PFSK-1 (cell line): ENCODE measurements around the gene CNTNAP2.

Experiments
- FOXP2 ChIP-seq: optimal IDR thresholded peaks from 2 replicates; pipeline ENCODE3; 2011; ENCODE audit warnings: borderline replicate concordance, control low read depth, inconsistent platforms; ENCODE audit not compliant: insufficient read depth; ENCODE audit errors: extremely low read length, extremely low read depth
- POLR2AphosphoS5 ChIP-seq: IDR thresholded peaks from 2 replicates; pipeline ENCODE4 v1.6.1; 2012; ENCODE audit warnings: low read depth, mild to moderate bottlenecking, control low read depth, low read length, moderate library complexity
- SIN3A ChIP-seq: IDR thresholded peaks from 2 replicates; pipeline ENCODE4 v1.6.1; 2012; ENCODE audit warnings: mild to moderate bottlenecking, low read length, moderate library complexity, borderline replicate concordance; ENCODE audit not compliant: insufficient read depth
- TAF1 ChIP-seq: IDR thresholded peaks from 2 replicates; pipeline ENCODE4 v1.6.1; 2012; ENCODE audit warnings: low read length, control low read depth, borderline replicate concordance; ENCODE audit not compliant: insufficient read depth
- TF ChIP-seq, protein P1 (sequence below), 2 experiments: IDR thresholded peaks; 2 replicates each; pipeline versions ENCODE4 v1.6.1 to v1.8.0; 2011 to 2012; ENCODE audit warnings: low read depth in 2 of 2, low read length in 2 of 2, control low read depth in 1 of 2, inconsistent platforms in 1 of 2, mild to moderate bottlenecking in 1 of 2, moderate library complexity in 1 of 2; ENCODE audit not compliant: insufficient read depth in 1 of 2

Gene CNTNAP2

DNA sequence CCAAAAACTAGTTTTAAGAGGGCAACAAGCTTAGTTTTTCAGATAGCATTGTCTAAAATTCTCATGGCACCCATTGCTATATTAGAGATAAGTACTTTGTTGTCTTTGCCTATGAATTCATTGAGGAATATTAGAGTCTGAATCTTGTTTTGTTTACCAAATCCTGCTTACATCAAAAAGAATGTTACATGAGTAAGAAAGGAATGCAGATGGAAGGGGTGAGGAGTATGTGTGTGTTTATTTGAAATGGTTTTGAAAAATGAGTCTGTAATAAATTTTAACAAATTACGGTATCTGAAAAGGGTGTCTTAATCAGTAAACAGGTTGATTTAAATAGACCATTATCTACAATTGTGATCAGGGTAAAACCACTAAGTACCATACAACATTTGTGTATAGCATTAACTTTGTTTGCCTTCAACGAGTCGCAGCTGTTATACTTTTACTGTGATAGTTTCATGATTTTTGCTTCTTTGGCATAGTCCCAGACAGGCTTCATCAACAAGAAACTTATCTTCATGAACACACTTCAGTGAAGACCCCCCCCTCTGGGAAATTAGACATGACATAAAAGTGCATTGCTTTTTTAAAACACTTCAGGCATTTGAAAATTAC lies 1290.0 kb downstream of the CNTNAP2 start:
- TF ChIP-seq TAF1 (no peak), FOXP2 (no peak), POLR2AphosphoS5 (no peak), SIN3A (no peak)
- TF ChIP-seq, protein P1, sequence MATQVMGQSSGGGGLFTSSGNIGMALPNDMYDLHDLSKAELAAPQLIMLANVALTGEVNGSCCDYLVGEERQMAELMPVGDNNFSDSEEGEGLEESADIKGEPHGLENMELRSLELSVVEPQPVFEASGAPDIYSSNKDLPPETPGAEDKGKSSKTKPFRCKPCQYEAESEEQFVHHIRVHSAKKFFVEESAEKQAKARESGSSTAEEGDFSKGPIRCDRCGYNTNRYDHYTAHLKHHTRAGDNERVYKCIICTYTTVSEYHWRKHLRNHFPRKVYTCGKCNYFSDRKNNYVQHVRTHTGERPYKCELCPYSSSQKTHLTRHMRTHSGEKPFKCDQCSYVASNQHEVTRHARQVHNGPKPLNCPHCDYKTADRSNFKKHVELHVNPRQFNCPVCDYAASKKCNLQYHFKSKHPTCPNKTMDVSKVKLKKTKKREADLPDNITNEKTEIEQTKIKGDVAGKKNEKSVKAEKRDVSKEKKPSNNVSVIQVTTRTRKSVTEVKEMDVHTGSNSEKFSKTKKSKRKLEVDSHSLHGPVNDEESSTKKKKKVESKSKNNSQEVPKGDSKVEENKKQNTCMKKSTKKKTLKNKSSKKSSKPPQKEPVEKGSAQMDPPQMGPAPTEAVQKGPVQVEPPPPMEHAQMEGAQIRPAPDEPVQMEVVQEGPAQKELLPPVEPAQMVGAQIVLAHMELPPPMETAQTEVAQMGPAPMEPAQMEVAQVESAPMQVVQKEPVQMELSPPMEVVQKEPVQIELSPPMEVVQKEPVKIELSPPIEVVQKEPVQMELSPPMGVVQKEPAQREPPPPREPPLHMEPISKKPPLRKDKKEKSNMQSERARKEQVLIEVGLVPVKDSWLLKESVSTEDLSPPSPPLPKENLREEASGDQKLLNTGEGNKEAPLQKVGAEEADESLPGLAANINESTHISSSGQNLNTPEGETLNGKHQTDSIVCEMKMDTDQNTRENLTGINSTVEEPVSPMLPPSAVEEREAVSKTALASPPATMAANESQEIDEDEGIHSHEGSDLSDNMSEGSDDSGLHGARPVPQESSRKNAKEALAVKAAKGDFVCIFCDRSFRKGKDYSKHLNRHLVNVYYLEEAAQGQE (IDR thresholded peaks at IDR 0.05; ENCODE audit: insufficient read depth in 1 of 2, low read depth in 2 of 2, low read length in 2 of 2), result no peak

GRCh38 chr7:147411096-147411495 lies 1294.5 kb downstream of the CNTNAP2 start:
- no peak for TF ChIP-seq FOXP2
- no peak for TF ChIP-seq POLR2AphosphoS5

DNA sequence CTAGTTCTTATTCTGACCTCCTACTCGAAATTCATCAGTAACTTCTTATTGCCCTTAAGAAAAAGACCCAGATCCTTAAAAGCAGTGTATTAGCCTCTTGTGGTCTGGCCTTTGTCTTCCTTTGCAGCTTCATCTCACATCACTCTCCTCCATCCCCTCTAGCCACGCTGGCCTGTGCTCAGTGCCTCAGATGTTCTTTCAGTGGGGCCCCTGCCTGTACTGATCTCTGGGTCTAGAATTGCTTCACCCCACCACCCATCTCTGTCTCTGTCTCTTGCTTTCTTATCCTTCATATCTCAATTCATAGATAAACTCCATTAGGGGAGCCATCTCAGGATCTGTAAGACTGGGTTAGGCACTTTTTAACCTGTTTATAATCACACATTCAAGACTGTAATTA lies 1295.5 kb downstream of the CNTNAP2 start:
- TF ChIP-seq POLR2AphosphoS5 (no peak), TAF1 (no peak), SIN3A (no peak), FOXP2 (no peak)
- TF ChIP-seq, protein P1 (IDR thresholded peaks at IDR 0.05; ENCODE audit: insufficient read depth in 1 of 2, low read depth in 2 of 2, low read length in 2 of 2), result no peak

DNA sequence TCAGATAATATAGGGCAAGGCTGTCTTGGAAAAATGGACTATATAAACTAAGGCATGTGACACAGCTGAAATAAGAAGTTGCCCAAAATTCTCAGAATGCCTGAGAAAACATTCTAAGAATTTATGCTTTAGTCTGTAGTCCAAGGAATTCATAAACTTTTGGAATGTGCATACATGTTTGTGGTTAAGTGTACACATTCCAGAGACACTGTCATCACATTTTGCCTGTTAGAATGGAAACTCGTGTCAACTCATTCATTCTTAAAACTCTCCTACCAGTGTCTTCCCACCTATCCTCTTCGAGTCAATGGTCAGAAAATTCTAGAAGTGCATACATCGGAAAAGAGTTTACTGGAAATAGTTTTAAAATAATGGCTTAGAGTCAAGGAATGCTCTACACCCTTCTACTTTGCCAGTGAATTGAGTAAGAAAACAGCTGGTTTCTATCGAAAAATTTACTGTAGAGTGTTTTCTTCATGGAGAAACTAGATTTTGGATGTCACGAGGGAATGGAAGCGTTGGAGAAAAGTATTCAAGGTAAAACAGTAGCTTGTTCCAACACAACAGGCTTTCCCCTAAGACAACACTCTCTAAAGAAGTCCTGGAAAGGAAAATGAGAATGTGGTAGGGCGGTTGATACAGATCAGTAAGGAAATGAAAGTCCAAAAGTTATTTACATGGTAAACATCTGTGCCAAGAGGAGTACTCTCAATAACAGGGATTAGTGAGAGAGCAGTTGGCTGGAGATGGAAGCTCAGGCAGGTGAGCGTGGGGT lies 1296.4 kb downstream of the CNTNAP2 start:
- TF ChIP-seq, protein P1 (IDR thresholded peaks at IDR 0.05; ENCODE audit: insufficient read depth in 1 of 2, low read depth in 2 of 2, low read length in 2 of 2), result no peak
- TF ChIP-seq FOXP2, result no peak
- TF ChIP-seq SIN3A, result no peak
- TF ChIP-seq TAF1, result no peak
- no peak for TF ChIP-seq POLR2AphosphoS5

DNA sequence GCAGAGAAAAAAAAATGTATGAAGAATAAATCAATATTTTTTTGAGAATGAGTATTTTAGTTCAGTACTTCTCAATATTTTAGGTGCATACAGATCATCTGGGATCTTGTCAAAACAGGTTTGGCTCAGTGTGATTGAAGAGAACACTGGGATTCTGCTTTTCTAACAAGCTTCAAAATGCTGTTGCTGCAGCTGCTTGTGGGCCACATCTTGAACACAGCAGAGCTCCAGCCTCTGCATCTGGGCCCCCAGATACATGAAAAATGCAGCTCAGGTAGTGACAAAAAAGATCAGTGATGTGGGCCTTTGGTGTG lies 1296.9 kb downstream of the CNTNAP2 start:
- TF ChIP-seq POLR2AphosphoS5, result no peak
- TF ChIP-seq, protein P1 (IDR thresholded peaks at IDR 0.05; ENCODE audit: insufficient read depth in 1 of 2, low read depth in 2 of 2, low read length in 2 of 2), result no peak
- no peak for TF ChIP-seq FOXP2
- TF ChIP-seq TAF1, result no peak
- TF ChIP-seq SIN3A, result no peak
